Panc1 (cell line): ENCODE data around the gene SYNE1.

Source experiments
- CTCF ChIP-seq: fragments of 450-650 bp; IDR thresholded peaks from 2 replicates; pipeline ENCODE4 v1.5.1; 2017; ENCODE audit warnings: mild to moderate bottlenecking
- POLR2AphosphoS5 ChIP-seq: IDR thresholded peaks from 2 replicates; pipeline ENCODE4 v1.6.1; 2012; ENCODE audit warnings: mild to moderate bottlenecking, low read depth, low read length, moderate library complexity
- SIN3A ChIP-seq: IDR thresholded peaks from 2 replicates; pipeline ENCODE4 v1.6.1; 2012; ENCODE audit warnings: low read depth, mild to moderate bottlenecking, low read length, moderate library complexity, borderline replicate concordance; ENCODE audit not compliant: insufficient read depth

- TF ChIP-seq CTCF (no peak), POLR2AphosphoS5 (no peak), SIN3A (no peak)
These were observed 509.6 kb downstream of the SYNE1 start for GRCh38 chr6:152127432-152128165.
